SK-N-SH (cell line): Measurements from ENCODE around the gene IL18R1. TPM values are rescaled to one million over a fixed set of nuclear protein-coding genes. Genes with fewer than 3 reads are reported as not detected.

Source experiments
- CTCF ChIA-PET: fragments of 300-600, 350-600 bp; formaldehyde crosslinking; extraction: SDS; loops from one replicate; lab custom pipeline; 2021; lab: Yijun Ruan, JAX
- POLR2A ChIA-PET: fragments of 350-600 bp; sonication (Branson Sonifier 250); formaldehyde crosslinking; extraction: SDS; loops from one replicate; lab custom pipeline; 2020; ENCODE audit warnings: antibody characterized with exemption, inconsistent platforms; lab: Yijun Ruan, JAX
- DNase-seq: peaks from one replicate; pipeline ENCODE4 v3.0.0; 2012
- H2AFZ ChIP-seq: fragments of 200-600 bp; sonication (generic); 2 replicates; pipeline ENCODE4 v1.8.1; 2016; ENCODE audit warnings: antibody characterized with exemption, mild to moderate bottlenecking, low read depth
- H3F3A ChIP-seq: fragments of 200-600 bp; sonication (generic); replicated peaks from 2 replicates; pipeline ENCODE3; 2016; ENCODE audit warnings: antibody characterized with exemption, mild to moderate bottlenecking; ENCODE audit not compliant: insufficient read depth
- H3K27ac ChIP-seq, 2 experiments: fragments of 200-500 bp in 1 of 2; fragments of 200-600 bp in 1 of 2; sonication (Bioruptor generic) in 1 of 2; sonication (generic), shearing (Covaris generic) in 1 of 2; 2 replicates each; pipeline versions ENCODE4 v1.5.1 to v1.6.1; 2014 to 2016; ENCODE audit warnings: low read depth in 2 of 2, inconsistent platforms in 1 of 2, low read length in 1 of 2, mild to moderate bottlenecking in 1 of 2, mixed read lengths in 1 of 2
- H3K27me3 ChIP-seq: fragments of 200-600 bp; sonication (generic), shearing (Covaris generic); 2 replicates; pipeline ENCODE4 v1.6.1; 2016; ENCODE audit warnings: mixed run types; ENCODE audit not compliant: insufficient read depth
- H3K36me3 ChIP-seq, 2 experiments: fragments of 200-500 bp in 1 of 2; fragments of 200-600 bp in 1 of 2; sonication (Bioruptor generic) in 1 of 2; sonication (generic) in 1 of 2; replicated peaks in 1 of 2; 2 replicates each; pipeline versions ENCODE3 to v1.5.1; 2014 to 2016; ENCODE audit warnings: low read length in 1 of 2, mild to moderate bottlenecking in 1 of 2; ENCODE audit not compliant: insufficient read depth in 2 of 2, control insufficient read depth in 1 of 2
- H3K4me1 ChIP-seq, 2 experiments: fragments of 200-500 bp in 1 of 2; fragments of 200-600 bp in 1 of 2; sonication (Bioruptor generic) in 1 of 2; sonication (generic), shearing (Covaris generic) in 1 of 2; 2 replicates each; pipeline versions ENCODE4 v1.5.1 to v1.6.1; 2014 to 2016; ENCODE audit warnings: low read depth in 1 of 2, low read length in 1 of 2, mixed run types in 1 of 2; ENCODE audit not compliant: insufficient read depth in 2 of 2, control insufficient read depth in 1 of 2
- H3K4me2 ChIP-seq: fragments of 200-600 bp; sonication (generic), shearing (Covaris generic); 2 replicates; pipeline ENCODE4 v1.6.1; 2017; ENCODE audit warnings: mixed run types
- H3K4me3 ChIP-seq, 2 experiments: fragments of 200-500 bp in 1 of 2; fragments of 200-600 bp in 1 of 2; sonication (Bioruptor generic) in 1 of 2; sonication (generic), shearing (Covaris generic) in 1 of 2; 2 replicates each; pipeline versions ENCODE4 v1.5.1 to v1.8.1; 2014 to 2016; ENCODE audit warnings: low read depth in 2 of 2, inconsistent platforms in 1 of 2, low read length in 1 of 2, mild to moderate bottlenecking in 1 of 2, mixed read lengths in 1 of 2, moderate library complexity in 1 of 2
- H3K79me2 ChIP-seq: fragments of 200-600 bp; sonication (generic); 2 replicates; pipeline ENCODE4 v1.8.1; 2017; ENCODE audit warnings: mild to moderate bottlenecking; ENCODE audit not compliant: insufficient read depth
- H3K9ac ChIP-seq: fragments of 200-600 bp; sonication (generic); 2 replicates; pipeline ENCODE4 v1.6.1; 2017; ENCODE audit warnings: mixed run types
- H3K9me2 ChIP-seq: fragments of 200-600 bp; sonication (generic); 2 replicates; pipeline ENCODE4 v1.6.1; 2017; ENCODE audit warnings: mixed run types
- H3K9me3 ChIP-seq: fragments of 200-600 bp; sonication (generic); 2 replicates; pipeline ENCODE4 v1.6.1; 2017; ENCODE audit warnings: mixed run types, mild to moderate bottlenecking, moderate library complexity
- H4K20me1 ChIP-seq: fragments of 200-600 bp; sonication (generic); 2 replicates; pipeline ENCODE4 v1.6.1; 2017; ENCODE audit warnings: mild to moderate bottlenecking, mixed run types; ENCODE audit not compliant: insufficient read depth
- CHD2 ChIP-seq: fragments of 150-350 bp; IDR thresholded peaks from 2 replicates; pipeline ENCODE4 v1.6.1; 2018; ENCODE audit warnings: low read length; ENCODE audit not compliant: partially characterized antibody
- ELF1 ChIP-seq: IDR thresholded peaks from 2 replicates; pipeline ENCODE4 v1.4.0; 2012
- EZH2phosphoT487 ChIP-seq: fragments of 200-600 bp; sonication (generic); IDR thresholded peaks from 2 replicates; pipeline ENCODE4 v1.6.1; 2017; ENCODE audit warnings: low read depth, mixed run types, mild to moderate bottlenecking, antibody characterized with exemption, moderate library complexity, borderline replicate concordance
- FOXM1 ChIP-seq: IDR thresholded peaks from 2 replicates; pipeline ENCODE4 v1.4.0; 2012; ENCODE audit warnings: low read depth, mild to moderate bottlenecking
- JUND ChIP-seq: IDR thresholded peaks from 2 replicates; pipeline ENCODE4 v1.4.0; 2012
- MAX ChIP-seq: IDR thresholded peaks from 2 replicates; pipeline ENCODE4 v1.4.0; 2012; ENCODE audit warnings: low read depth
- NRF1 ChIP-seq: IDR thresholded peaks from 2 replicates; pipeline ENCODE4 v1.6.1; 2012; ENCODE audit warnings: low read depth, mild to moderate bottlenecking, low read length
- POLR2AphosphoS5 ChIP-seq: IDR thresholded peaks from 2 replicates; pipeline ENCODE4 v1.6.1; 2012; ENCODE audit warnings: low read depth, low read length
- REST ChIP-seq: IDR thresholded peaks from 2 replicates; pipeline ENCODE4 v1.6.1; 2012; ENCODE audit warnings: mild to moderate bottlenecking, low read depth, low read length, moderate library complexity
- RFX5 ChIP-seq: IDR thresholded peaks from 2 replicates; pipeline ENCODE4 v1.6.1; 2012; ENCODE audit warnings: mild to moderate bottlenecking, improper control_type of control experiment, low read length
- RXRA ChIP-seq: IDR thresholded peaks from 2 replicates; pipeline ENCODE4 v1.4.0; 2012; ENCODE audit warnings: low read depth, mild to moderate bottlenecking, borderline replicate concordance
- SIN3A ChIP-seq: IDR thresholded peaks from 2 replicates; pipeline ENCODE4 v1.6.1; 2012; ENCODE audit warnings: low read depth, mild to moderate bottlenecking, low read length, moderate library complexity, borderline replicate concordance
- SMC3 ChIP-seq: IDR thresholded peaks from 2 replicates; pipeline ENCODE4 v1.6.1; 2012; ENCODE audit warnings: low read depth, low read length, improper control_type of control experiment
- TAF1 ChIP-seq: IDR thresholded peaks from 2 replicates; pipeline ENCODE4 v1.6.1; 2012; ENCODE audit warnings: low read depth, mild to moderate bottlenecking, low read length, moderate library complexity, borderline replicate concordance
- TCF12 ChIP-seq: IDR thresholded peaks from 2 replicates; pipeline ENCODE4 v1.4.0; 2012
- TEAD4 ChIP-seq: IDR thresholded peaks from 2 replicates; pipeline ENCODE4 v1.4.0; 2012; ENCODE audit warnings: mild to moderate bottlenecking, borderline replicate concordance; ENCODE audit not compliant: insufficient read depth
- USF1 ChIP-seq: IDR thresholded peaks from 2 replicates; pipeline ENCODE4 v1.4.0; 2012; ENCODE audit warnings: low read depth, borderline replicate concordance
- USF2 ChIP-seq: fragments of 150-350 bp; IDR thresholded peaks from 2 replicates; pipeline ENCODE4 v1.6.1; 2017; ENCODE audit warnings: antibody characterized with exemption, low read length, low read depth, borderline replicate concordance
- ZBTB33 ChIP-seq: IDR thresholded peaks from 2 replicates; pipeline ENCODE4 v1.4.0; 2012; ENCODE audit warnings: low read depth, borderline replicate concordance
- WGBS: methylation state at CpG from one replicate; pipeline ENCODE4 v1.1.6; 2017; ENCODE audit warnings: low lambda C conversion rate; 5-methylcytosine and 5-hydroxymethylcytosine counted together
- polyA plus RNA-seq, 3 experiments: library from polyadenylated mRNA; depleted of rRNA; stranded (reverse); fragments of >200 nt; gene quantifications; 2 replicates each; pipeline ENCODE4 v1.2.3, GENCODE V29; 2012

The IL18R1 gene
- polyA plus RNA-seq, 1 of the 3 experiments (the other 2 are of a cell fraction), result not detected

GRCh38 chr2:102435741-102436140 is 80.1 kb downstream of the IL18R1 start:
- H3K79me2 ChIP-seq, result no peaks in the 10 kb centered on the region
- no peak overlapping the region for H3K9ac ChIP-seq
- H3K4me1 ChIP-seq, result no peaks in the 10 kb centered on the region
- no peaks in the 10 kb centered on the region for H3F3A ChIP-seq
- WGBS, result 18% methylated on average over 2 of the region's 2 CpGs
- POLR2A ChIA-PET, result no interaction called here
- H3K4me3 ChIP-seq, result no peak overlapping the region; a peak in 1 of 4 replicates
- CTCF ChIA-PET, result interaction anchor here (0.8 to 1.5 kb wide), 2 partner anchors 14 to 562 kb away, joined by 3 read pairs; no protein-coding TSS in a partner anchor
- no peak overlapping the region for H3K27ac ChIP-seq
- no peak for DNase-seq
- no peaks in the 10 kb centered on the region for H3K9me3 ChIP-seq
- no peaks in the 10 kb centered on the region for H3K9me2 ChIP-seq
- peaks cover 12% of the 10 kb centered on the region for H3K27me3 ChIP-seq
- H3K4me2 ChIP-seq, result no peak overlapping the region
- TF ChIP-seq ZBTB33, result no peak
- TF ChIP-seq, all 33 proteins: peak for 0
- Histone ChIP-seq H4K20me1 (no peaks in the 10 kb centered on the region), H2AFZ (no peak overlapping the region), H3K36me3 (no peaks in the 10 kb centered on the region)

- no peak overlapping the region for H3K27ac ChIP-seq
- no peak overlapping the region for H2AFZ ChIP-seq
- no peaks in the 10 kb centered on the region for H3K36me3 ChIP-seq
- H3K9me2 ChIP-seq, result no peaks in the 10 kb centered on the region
- ChIA-PET CTCF (interaction anchor here (0.8 kb wide), 1 partner anchor 563 kb away, joined by 3 read pairs; no protein-coding TSS in a partner anchor), POLR2A (no interaction called here)
- H3K27me3 ChIP-seq, result peaks cover 18% of the 10 kb centered on the region
- no peaks in the 10 kb centered on the region for H4K20me1 ChIP-seq
- H3K4me2 ChIP-seq, result no peak overlapping the region
- H3K79me2 ChIP-seq, result no peaks in the 10 kb centered on the region
- H3K9me3 ChIP-seq, result no peaks in the 10 kb centered on the region
- H3K4me1 ChIP-seq, result no peaks in the 10 kb centered on the region
- no peaks in the 10 kb centered on the region for H3F3A ChIP-seq
- under 1% methylated on average over 3 of the region's 3 CpGs for WGBS
- no peak for DNase-seq
- H3K9ac ChIP-seq, result no peak overlapping the region
- TF ChIP-seq JUND, result no peak
- TF ChIP-seq ELF1, result no peak
- no peak for TF ChIP-seq TAF1
- no peak for TF ChIP-seq TEAD4
- TF ChIP-seq POLR2AphosphoS5, result no peak
- no peak for TF ChIP-seq USF2
- TF ChIP-seq RFX5, result no peak
- no peak for TF ChIP-seq MAX
- TF ChIP-seq SIN3A, result no peak
- TF ChIP-seq NRF1, result no peak
- TF ChIP-seq USF1, result no peak
- TF ChIP-seq CHD2, result no peak
- TF ChIP-seq SMC3, result no peak
- no peak for TF ChIP-seq TCF12
- no peak for TF ChIP-seq FOXM1
- TF ChIP-seq RXRA, result no peak
- no peak for TF ChIP-seq EZH2phosphoT487
- TF ChIP-seq REST, result no peak
- TF ChIP-seq, all 33 proteins: peak for 0
- H3K4me3 ChIP-seq, result no peak overlapping the region; a peak in 1 of 4 replicates
These were observed 80.7 kb downstream of the IL18R1 start for GRCh38 chr2:102436323-102436722.
